OCI-LY1 (cell line): ENCODE data around the gene TNIP2.

Experiments
- EZH2 ChIP-seq: fragments of 200-600 bp; sonication (generic), shearing (Covaris generic); IDR thresholded peaks from 2 replicates; pipeline ENCODE4 v1.8.0; 2017; ENCODE audit warnings: borderline replicate concordance, mixed run types, mild to moderate bottlenecking, antibody characterized with exemption, low read length, moderate library complexity, mixed read lengths
- TF ChIP-seq, protein P1 (sequence below): fragments of 200-600 bp; sonication (generic), shearing (Covaris generic); IDR thresholded peaks from 2 replicates; pipeline ENCODE4 v1.5.1; 2017; ENCODE audit warnings: mild to moderate bottlenecking, antibody characterized with exemption, low read length, moderate library complexity, mixed read lengths

DNA sequence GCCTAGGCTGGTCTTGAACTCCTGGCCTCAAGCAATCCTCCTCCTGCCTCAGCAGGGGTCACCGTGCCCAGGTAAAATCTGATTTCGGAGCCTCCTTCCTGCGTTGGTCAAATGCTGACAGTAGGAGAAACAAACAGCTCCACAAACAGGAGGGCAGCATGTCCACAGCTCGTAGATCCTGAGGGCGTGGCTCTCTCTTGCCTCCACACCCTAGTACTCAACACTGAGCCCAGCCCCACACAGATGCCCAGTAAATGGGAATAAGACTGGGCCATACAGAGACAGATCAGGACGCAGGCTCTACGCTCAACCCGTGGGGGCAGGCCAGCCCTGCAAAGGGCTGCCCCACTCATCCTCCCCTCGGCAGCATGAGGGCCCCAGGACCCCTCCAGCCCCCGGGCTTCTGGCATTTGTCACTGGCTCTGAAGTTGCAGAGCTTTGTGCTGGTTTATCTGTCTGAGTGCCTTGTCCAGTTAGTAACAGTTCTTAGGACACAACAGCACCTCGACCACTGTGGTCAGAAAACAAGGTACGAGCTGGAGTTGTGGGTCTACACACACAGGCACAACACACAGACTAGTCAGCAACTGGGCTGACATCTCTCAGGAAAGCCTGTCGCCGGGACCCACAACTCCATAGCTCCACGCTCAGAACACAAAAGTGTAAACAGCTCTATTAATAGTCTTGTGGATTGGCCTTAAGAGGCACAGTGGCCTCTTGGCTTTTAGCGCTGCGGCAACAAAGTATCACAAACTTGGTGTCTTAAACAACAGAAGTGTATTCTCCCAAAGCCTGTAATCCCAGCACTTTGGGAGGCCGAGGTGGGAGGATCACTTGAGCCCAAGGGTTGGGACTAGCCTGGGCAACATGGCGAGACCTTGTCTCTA, 5.2 kb downstream of the TNIP2 start:
- TF ChIP-seq, protein P1, sequence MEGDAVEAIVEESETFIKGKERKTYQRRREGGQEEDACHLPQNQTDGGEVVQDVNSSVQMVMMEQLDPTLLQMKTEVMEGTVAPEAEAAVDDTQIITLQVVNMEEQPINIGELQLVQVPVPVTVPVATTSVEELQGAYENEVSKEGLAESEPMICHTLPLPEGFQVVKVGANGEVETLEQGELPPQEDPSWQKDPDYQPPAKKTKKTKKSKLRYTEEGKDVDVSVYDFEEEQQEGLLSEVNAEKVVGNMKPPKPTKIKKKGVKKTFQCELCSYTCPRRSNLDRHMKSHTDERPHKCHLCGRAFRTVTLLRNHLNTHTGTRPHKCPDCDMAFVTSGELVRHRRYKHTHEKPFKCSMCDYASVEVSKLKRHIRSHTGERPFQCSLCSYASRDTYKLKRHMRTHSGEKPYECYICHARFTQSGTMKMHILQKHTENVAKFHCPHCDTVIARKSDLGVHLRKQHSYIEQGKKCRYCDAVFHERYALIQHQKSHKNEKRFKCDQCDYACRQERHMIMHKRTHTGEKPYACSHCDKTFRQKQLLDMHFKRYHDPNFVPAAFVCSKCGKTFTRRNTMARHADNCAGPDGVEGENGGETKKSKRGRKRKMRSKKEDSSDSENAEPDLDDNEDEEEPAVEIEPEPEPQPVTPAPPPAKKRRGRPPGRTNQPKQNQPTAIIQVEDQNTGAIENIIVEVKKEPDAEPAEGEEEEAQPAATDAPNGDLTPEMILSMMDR: no peak
- no peak for TF ChIP-seq EZH2
